ENCODE data around the gene SMTN.
"Not testable (repeated sequence)": the region's sequence is repeated elsewhere in the genome, so short reads cannot be mapped to it uniquely, and the experiment has no call there.

The SMTN gene

DNA sequence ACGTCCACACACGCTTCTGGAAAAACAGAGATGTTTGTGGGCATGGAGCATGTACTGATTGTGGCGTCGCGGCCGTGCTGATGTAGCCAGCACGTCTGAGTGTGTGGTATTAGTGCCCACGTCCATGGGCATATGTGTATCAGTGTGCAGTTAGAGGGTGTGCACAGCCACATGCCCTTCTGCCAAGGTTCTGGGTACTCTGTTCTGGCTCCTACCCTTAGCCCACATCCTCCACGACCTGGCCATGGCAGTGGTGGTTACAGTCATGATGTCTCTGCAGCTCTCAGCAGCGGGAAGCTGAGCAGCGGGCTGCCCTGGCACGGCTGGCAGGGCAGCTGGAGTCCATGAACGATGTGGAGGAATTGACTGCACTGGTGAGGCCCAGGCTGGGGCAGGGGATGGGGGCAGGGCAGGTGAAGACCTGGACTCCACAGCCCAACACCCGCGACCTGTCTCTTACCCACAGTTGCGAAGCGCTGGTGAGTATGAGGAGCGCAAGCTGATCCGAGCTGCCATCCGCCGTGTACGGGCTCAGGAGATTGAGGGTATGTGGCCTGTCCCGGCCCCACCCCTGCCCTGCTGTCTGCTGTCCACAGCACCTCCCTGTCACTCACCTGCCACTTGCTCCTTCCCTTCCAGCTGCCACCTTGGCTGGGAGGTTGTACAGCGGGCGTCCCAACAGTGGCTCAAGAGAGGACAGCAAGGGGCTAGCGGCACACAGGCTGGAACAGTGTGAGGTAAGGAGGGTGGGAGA, 7.3 kb downstream of the SMTN start:
- intact Hi-C loops (cut with DNase I) = loop anchor here (2.0 to 10.0 kb wide), 2 partner anchors 60 to 146 kb away; no protein-coding TSS in a partner anchor
- DNase-seq = peak in 2 of 10 donors; percentile 70 to 71

DNA sequence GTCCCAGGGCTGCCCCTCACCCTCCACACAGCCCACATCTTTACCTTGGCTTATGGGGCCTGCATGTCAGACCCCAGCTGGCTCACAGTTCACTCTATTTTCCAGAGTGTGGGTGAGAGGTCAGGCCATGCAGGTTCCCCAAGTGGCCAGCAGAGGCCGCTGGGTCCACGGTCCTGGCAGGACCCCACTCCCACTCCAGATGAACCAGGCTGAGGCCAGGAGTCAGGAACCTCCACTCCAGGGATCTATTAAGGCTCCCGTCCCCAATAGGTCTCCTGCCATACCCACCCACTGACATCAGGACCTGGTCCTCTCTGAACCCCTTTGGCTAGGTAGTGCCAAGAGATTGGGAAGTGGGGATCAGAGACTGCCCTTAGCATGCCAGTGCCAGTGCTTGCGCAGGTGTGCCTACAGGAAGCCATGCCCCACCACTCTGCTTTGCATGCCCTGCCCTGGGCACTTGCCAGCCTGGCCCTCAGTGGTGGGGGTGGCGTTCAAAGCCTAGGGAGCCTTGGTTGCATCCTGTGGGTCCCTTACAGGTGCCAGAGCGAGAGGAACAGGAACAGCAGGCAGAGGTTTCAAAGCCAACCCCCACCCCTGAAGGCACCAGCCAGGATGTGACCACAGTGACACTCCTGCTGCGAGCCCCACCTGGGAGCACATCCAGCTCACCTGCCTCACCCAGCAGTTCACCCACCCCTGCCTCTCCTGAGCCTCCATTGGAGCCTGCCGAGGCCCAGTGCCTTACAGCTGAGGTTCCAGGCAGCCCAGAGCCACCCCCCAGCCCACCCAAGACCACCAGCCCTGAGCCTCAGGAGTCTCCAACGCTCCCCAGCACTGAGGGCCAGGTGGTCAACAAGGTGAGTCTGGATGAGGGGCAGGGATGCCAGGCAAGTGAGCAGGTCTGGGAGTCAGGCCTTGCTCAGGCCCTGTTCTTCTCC, 8.3 kb downstream of the SMTN start:
- peak in 6 of 10 donors; percentile 45 to 95 (median 66) for DNase-seq
- intact Hi-C loops (cut with DNase I) = loop anchor here (2.0 to 10.0 kb wide), 2 partner anchors 59 to 145 kb away; no protein-coding TSS in a partner anchor

DNA sequence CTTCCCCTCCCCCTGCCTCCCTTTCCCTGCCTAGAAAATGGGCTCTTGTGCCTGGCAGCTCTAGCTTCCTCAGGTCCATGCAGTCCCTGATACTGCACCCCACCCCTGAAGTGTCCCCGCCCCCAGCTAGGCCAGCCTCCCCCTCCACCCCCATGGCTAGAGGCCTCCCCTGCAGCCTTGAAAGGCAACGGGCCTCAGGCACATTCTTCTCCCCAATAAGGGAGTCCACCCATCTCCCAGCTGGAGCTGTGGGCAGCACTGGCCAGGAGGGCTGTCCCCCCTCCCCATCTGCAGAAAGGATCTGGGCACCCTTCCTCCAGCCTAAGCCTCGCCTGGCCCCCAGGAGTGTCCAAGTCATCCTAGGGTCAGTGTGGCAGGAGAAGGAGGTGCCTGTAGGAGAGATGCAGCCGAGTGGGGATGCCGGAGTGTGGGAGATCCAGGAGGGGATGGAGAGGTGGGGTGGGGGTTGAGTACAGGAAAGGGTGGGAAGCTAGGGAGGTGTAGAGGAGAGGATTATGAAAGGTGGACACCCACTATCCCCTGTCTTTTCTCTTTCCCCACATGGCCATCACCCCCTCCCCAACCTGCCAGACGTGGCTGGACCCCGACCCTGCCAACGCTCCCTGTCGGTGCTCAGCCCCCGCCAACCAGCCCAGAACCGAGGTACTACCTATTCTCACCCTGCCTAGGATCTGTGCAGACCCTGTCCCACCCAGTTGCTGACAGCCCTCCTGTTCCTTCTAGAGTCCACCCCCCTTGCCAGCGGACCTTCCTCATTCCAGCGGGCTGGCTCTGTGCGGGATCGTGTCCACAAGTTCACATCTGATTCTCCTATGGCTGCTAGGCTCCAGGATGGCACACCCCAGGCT, 9.3 kb downstream of the SMTN start:
- DNase-seq = peak in 3 of 10 donors; percentile 14 to 71 (median 62)
- intact Hi-C loops (cut with DNase I) = no loop called here

DNA sequence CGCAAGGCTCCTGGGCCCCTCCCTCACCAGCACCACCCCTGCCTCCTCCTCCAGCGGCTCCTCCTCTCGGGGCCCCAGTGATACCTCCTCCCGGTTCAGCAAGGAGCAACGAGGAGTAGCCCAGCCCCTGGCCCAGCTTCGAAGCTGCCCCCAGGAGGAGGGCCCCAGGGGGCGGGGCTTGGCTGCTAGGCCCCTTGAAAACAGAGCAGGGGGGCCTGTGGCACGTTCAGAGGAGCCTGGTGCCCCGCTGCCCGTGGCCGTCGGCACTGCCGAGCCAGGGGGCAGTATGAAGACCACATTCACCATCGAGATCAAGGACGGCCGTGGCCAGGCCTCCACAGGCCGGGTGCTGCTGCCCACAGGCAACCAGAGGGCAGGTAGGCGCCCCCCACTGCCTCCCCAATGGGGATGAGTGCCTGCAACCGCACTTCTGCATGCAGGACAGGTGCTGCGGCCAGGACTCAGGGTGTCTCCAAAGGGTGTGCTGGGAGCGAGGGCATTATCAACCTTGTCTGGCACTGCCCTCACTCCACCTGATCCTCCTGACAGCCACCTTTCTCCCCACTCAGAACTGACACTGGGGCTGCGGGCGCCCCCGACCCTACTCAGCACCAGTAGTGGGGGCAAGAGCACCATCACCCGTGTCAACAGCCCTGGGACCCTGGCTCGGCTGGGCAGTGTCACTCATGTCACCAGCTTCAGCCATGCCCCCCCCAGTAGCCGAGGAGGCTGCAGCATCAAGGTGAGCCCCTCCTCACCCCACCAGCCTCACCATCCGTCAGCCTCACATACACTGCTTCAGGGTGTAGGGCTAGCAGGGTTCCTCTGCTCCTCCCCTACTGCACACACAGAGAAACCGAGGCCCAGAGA, 10.2 kb downstream of the SMTN start:
- intact Hi-C loops (cut with DNase I) = no loop called here

GRCh38 chr22:31092161-31092560, 11.0 kb downstream of the SMTN start:
- intact Hi-C loops (cut with DNase I) = no loop called here
- DNase-seq = peak in 3 of 10 donors; percentile 27 to 70 (median 54)

More for the DNA sequence above, 10.2 kb downstream of the SMTN start:
- DNase-seq = peak in 3 of 10 donors; percentile 58 to 75 (median 69)

- intact Hi-C loops (cut with DNase I) = no loop called here
- DNase-seq = peak; percentile 46 to 94 (median 64)
Observed at GRCh38 chr22:31093086-31093850, 12.2 kb downstream of the SMTN start.

DNA sequence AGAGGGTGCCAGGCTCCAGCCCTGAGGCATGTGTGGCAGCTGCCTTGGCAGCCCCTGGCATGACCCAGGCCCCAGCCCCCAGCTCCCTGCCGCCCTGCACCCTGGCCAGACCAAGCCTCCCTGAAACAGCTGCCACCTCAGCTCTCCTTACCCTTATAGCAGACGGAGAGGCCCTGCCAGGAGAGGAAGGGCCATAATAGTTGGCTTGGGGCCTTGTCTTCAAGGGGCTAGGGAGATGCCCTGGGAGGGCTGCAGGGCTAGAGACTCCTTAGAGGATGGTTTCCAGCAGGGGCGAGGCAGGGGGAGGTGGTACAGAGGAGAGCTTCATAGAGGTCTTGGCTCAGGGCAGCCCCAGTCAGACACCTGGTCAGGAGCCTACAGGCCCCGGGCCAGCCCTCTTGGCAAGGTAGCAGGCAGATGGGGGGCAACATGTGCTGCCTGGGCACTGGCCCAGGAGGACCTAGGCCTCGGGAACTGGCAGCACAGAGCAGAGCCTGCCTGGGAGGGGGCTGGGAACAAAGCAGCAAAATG, 13.0 kb downstream of the SMTN start:
- intact Hi-C loops (cut with DNase I) = no loop called here
- DNase-seq = peak in 4 of 10 donors; percentile 44 to 86 (median 84)

DNA sequence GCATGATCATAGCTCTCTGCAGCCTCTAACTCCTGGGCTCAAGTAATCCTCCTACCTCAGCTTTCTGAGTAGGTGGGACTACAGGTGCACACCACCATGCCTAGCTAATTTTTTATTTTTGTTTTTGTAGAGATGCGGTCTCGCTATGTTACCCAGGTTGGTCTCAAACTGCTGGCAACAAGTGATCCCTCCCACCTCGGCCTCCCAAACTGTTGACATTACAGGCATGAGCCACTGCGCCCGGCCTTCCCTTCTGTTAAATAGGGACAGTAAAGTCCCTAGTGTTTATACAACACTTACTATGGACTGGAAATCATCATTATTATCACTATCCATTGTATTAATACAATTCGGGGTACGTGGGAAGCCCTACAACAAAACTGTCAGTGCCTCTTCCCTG, 13.6 kb downstream of the SMTN start:
- intact Hi-C loops (cut with DNase I) = no loop called here
- peak in 2 of 10 donors; percentile 50 to 59 for DNase-seq

DNA sequence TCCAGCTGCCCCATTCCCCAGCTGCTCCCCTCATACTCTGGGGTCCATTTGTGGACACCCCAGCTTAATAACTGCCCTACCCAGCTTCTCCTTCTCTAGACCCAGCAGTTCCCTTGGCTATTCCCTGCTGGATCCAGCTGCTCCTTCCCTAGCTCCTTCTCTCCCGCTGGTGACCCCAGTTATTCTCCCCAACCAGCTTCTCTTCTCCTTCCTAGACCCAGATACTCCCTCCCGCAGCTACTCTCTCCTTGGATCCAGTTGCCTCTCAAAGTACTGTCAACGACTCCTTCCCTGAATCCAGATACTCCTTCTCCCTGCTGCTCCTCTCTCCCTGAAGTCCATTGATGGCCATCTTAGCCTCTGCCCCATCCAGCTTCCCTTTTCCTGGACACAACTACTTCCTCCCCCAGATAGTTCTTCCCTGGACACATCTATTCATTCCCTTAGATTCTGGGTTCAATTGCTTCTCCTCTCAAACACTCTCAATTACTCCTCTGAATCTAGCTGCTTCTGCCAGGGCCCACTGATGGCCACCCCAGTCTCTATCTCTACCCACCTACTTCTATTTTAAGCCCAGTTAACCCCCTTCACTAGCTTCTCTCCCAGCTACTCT, 14.6 kb downstream of the SMTN start:
- intact Hi-C loops (cut with DNase I) = no loop called here
- no peak for DNase-seq

DNA sequence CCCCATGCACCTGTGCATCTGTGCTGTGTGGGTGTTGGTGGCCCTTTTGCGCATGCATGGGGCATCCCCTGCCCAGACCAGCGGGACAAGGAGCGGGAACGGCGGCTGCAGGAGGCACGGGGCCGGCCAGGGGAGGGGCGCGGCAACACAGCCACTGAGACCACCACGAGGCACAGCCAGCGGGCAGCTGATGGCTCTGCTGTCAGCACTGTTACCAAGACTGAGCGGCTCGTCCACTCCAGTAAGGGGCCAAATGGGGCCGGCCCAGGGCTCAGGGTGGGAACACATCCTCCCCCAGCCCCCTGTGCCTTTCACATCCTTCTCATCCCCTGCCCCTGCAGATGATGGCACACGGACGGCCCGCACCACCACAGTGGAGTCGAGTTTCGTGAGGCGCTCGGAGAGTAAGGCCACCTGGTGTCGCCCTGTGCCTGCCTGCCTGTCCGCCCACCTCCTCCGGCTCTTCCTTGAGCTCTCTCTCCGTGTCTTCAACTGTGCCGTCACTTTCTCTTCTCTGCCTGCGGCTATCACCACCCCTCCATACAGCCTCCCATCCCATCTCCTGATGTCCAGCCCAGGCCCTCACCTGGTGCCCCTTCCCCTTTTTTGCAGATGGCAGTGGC, 15.7 kb downstream of the SMTN start:
- intact Hi-C loops (cut with DNase I) = no loop called here
- DNase-seq = peak in 2 of 10 donors; percentile 61 to 62

DNA sequence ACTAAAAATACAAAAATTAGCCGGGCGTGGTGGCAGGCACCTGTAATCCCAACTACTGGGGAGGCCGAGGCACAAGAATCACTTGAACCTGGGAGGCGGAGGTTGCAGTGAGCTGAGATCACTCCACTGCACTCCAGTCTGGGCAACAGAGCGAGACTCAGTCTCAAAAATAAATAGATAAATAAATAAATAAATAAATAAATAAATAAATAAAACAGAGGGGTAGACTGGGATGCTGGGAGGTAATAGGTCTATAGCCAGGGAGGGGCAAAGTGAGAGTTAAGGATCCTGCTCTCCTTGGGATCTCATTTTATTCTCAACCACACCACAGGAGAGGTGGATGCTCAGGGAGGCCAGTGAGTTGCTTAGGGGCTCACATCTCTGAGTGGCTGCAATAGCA, 16.4 kb downstream of the SMTN start:
- DNase-seq; intact Hi-C loops (cut with DNase I): not testable (repeated sequence)

DNA sequence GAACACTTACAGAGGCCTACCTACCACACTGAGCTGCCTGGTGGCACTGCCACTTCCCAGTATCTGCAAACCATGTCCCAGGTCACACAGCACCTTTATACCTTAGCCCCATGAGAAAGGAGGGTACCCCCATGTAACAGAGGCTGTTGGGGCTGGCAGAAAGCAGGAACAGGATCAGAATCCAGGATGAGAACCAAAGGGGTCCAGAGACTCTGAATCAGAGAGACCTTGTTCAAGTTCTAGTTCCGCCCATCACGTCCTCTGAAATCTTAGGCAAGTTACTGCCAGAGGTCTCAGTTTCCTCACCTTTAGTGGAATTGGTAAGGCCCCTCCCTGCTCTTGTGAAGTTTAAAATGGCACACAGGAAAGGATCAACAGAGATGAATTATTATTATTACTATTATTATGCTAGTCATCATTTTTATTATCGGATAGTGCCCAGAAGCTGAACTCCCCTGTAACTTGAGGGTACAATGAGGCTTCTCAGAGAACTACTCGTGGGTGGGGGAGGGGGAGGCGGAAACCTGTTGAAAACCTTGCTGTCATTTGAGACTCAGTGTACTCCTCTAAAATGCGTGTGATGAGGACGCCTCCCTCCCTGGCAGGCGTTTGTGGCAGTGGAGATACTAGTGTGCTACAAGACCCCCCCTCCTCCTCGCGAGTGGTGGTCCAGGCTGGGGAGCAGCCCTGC, 17.0 kb downstream of the SMTN start:
- DNase-seq = peak in 1 of 10 donors; percentile 40
- intact Hi-C loops (cut with DNase I) = no loop called here

DNA sequence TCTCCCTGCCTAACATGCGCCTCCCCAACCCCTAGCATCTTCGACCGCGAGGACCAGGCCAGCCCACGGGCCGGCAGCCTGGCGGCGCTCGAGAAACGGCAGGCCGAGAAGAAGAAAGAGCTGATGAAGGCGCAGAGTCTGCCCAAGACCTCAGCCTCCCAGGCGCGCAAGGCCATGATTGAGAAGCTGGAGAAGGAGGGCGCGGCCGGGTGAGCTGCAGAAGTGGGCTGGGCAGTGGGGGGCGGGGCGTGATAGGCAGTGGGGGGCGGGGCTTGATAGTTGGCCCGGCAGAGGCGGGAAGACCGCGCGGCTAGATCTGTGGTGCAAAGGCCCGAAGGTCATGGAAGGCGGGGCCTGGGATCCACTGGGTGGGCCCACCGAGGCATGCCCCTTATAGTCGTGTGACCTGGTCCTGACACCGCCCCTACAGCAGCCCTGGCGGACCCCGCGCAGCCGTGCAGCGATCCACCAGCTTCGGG, 17.6 kb downstream of the SMTN start:
- DNase-seq = peak in 3 of 10 donors; percentile 55 to 85 (median 80)
- intact Hi-C loops (cut with DNase I) = no loop called here

DNA sequence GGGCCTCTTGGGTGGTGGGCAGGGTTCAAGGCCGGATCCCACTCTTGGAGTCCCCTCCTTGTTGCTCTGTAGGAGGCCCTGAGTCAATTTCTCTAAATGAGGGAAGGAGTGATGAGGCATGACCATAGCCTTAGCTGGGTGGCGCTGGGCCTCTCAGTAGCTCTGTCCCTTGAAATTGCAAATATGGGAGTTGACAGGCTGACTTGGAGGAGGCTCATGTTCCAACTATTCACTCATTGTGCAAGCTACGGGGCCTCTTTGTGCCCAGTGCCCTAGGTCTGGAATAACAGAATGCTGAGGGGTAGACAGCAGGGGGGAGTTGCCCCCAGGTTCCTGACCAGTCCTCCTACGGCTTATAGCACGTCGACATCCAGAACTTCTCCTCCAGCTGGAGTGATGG, 18.3 kb downstream of the SMTN start:
- intact Hi-C loops (cut with DNase I) = no loop called here
- DNase-seq = peak in 1 of 10 donors; percentile 24

DNA sequence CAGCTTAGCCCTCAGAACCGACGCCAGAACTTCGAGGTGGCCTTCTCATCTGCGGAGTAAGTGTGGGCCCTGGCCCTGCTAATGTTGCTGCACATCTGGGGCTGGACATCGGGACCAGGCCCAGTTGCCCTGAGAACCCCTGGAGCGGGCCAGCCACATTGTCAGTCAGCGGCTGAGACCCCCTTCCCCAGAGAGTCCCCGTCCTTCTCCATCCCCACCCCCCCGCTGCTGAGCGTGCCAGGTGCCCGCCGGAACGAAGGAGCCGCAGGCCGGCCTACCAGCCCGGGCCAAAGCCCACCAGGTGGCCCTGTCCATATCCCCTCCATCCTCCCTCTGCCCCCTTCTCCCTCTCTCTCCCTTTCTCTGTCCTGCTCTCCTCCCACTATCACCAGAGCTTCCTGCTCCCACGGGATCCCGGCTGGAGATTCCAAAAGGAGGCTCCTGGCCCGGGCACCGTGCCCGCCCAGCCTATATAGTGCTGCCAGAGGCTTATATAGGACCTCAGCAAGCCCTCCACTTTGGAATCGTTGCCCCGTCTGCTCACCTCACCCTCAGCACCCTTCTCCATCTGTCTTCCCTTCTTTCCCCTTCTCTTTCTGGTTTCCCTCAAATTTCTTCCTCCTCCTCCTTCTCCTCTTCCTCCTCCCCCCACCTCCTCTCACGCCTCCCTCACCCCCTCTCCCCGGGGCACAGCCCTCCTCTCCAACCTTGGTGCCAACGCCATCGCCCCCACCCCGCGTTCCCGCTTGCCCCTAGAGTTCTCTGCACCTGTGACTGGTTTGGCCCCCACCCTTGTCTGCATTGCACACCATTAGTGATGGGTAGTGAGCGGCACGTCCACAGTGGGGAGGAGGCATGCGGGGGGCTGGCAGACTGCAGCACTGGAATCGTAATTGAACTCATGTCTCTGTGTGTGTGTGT, 19.0 kb downstream of the SMTN start:
- peak in 3 of 10 donors; percentile 57 to 85 (median 59) for DNase-seq
- intact Hi-C loops (cut with DNase I) = no loop called here

Measured in posterior cingulate gyrus (tissue), 11 donors.